ENCODE results near the gene RAB30. TPM values are rescaled to one million over a fixed set of nuclear protein-coding genes. Genes with fewer than 3 reads are reported as not detected.

The RAB30 gene
- total RNA-seq, 1 experiment from 2014 or later = 1.1 TPM

GRCh38 chr11:83039566-83039965 is 32.1 kb downstream of the RAB30 start:
- DNase-seq (ENCODE audit: low spot score) = no peak

DNA sequence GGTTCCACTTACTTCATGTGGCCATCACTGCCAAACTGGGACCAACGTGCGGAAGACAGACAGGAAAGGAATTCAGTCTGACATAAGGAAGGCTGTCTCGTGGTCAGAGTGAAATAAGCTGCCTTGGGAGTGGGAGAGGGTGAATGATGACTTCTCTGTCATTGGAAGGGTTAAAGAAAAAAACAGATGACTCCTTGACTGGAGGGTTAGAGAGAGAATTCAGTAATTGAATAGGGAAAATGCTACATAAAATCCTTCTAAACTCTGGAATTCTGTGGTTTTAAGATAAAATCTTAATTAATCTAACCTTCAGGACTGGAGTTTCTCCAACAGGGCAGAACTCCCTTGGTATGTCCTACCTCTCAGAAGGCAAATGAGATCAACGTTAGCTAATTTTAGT is 33.8 kb downstream of the RAB30 start:
- no peak for DNase-seq (ENCODE audit: low spot score)

- no peak for DNase-seq (ENCODE audit: low spot score)
These were observed 35.0 kb downstream of the RAB30 start for GRCh38 chr11:83036701-83037100.

- no peak for DNase-seq (ENCODE audit: low spot score)
These were observed 36.4 kb downstream of the RAB30 start for GRCh38 chr11:83035070-83035854.

GRCh38 chr11:83034673-83035014 is 37.1 kb downstream of the RAB30 start:
- no peak for DNase-seq (ENCODE audit: low spot score)

- DNase-seq (ENCODE audit: low spot score) = no peak
These were observed 37.6 kb downstream of the RAB30 start for GRCh38 chr11:83033972-83034672.

GRCh38 chr11:83033371-83033770 is 38.3 kb downstream of the RAB30 start:
- no peak for DNase-seq (ENCODE audit: low spot score)

DNA sequence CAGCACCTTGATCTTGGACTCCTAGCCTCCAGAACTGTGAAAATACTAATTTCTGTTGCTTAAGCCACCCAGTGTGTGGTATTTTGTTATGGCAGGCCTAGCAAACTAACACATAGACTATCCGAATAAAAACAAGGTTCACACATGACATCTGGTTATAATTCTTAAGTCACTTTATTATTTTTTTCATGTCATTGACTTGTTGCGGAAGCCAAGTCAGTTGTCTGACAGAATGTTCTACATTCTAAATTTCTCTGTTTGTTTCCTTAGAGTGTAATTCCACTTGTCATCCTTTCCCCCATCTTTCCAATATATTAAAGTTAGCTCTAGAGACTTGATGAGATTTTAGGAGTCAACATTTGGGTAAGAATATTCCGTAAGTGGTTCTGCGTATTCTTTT is 40.6 kb downstream of the RAB30 start:
- DNase-seq (ENCODE audit: low spot score) = no peak

- DNase-seq (ENCODE audit: low spot score) = no peak
These were observed 43.9 kb downstream of the RAB30 start for GRCh38 chr11:83027794-83028193.

GRCh38 chr11:83027289-83027688 is 44.4 kb downstream of the RAB30 start:
- DNase-seq (ENCODE audit: low spot score) = no peak

GRCh38 chr11:83026229-83026628 is 45.5 kb downstream of the RAB30 start:
- DNase-seq (ENCODE audit: low spot score) = no peak

- DNase-seq (ENCODE audit: low spot score) = no peak
These were observed 46.4 kb downstream of the RAB30 start for GRCh38 chr11:83025267-83025704.

DNA sequence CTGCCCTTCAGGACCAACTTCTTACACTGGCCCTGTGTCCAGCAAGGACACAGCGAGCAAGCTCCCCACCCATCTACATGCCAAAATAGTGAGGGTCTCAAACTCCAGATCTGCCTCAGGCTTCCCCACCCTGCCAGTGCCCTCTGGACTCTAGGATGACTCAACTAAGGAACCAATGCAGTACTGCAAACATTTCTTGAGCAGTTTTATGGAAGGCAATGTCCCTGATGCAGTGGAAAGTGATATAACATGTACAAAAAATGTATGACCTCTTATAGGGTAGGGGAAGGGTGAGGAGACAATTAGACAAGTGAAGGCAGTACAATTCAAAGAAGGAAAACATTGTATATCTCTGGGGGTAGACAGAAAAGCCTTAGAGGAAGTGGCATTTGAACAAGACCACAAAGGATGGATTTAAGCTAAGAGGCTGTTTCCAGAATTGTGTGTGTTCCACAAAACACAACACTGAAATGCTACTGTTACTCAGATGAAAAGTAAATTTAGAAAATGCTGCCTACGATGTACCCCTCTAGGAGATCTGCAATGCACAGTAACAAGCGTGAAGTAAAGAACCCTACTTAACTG is 47.3 kb downstream of the RAB30 start:
- no peak for DNase-seq (ENCODE audit: low spot score)

DNA sequence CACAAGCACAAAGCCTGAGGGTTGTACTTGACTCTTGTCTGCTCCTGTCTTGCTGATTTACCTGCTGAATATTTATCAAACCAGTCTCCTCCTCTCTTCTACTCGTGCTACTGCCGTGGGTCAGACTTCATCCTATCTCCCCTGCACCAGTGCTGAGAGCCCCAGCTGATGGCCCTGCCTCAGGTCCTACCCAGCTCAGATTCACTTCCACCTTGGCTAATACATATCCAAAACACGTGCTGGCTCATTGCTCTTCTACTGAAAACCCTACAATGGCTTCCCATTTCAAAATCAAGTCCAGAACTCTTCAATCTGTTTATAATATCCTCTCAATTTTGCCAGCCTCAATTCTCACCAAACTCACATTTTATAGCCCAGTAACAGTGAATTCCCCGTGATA is 48.3 kb downstream of the RAB30 start:
- no peak for DNase-seq (ENCODE audit: low spot score)

- no peak for DNase-seq (ENCODE audit: low spot score)
These were observed 49.9 kb downstream of the RAB30 start for GRCh38 chr11:83021780-83022125.

- no peak for DNase-seq (ENCODE audit: low spot score)
These were observed 50.5 kb downstream of the RAB30 start for GRCh38 chr11:83020942-83021779.

DNA sequence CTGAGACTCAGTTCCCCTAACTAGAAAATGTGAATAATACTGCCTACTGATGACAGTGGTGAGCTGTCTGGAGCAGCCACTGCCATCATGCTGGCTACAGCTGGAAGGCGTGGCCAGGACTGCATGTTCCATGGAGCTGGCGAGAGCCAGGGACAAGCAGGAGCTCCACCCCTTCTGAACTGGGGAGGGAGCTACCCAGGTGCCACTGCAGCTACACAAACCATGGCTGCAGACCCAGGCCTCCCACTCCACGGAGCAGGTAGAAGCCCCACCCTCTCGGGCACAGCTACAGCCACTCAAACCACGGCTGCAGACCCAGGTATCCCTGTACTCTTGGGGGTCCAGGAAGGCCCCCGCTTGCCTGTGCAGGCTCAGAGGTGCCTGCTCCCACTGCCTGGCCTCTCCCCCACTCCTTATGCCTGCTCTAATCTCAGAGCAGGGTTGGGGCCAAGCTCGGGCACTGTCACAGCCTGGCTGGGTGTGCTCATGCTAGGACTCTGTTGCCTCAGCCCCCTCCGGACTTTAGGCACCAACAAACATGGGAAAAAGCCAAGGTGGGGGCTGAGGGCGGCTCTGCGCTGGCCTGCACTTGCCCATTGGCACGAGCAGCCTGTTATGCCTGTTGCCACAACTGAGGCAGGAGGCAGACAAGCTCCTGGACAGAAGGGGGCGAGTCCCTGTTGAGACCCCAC is 51.7 kb downstream of the RAB30 start:
- no peak for DNase-seq (ENCODE audit: low spot score)

- DNase-seq (ENCODE audit: low spot score) = no peak
These were observed 56.7 kb downstream of the RAB30 start for GRCh38 chr11:83014951-83015350.

GRCh38 chr11:83012168-83013067 is 59.3 kb downstream of the RAB30 start:
- no peak for DNase-seq (ENCODE audit: low spot score)

Data from HT-29 (cell line).